HG02759 (cell line): Measurements from ENCODE around the gene PMPCA.

Experiments used
- ATAC-seq: cut with Tn5 transposase; IDR thresholded peaks from one replicate; pipeline ENCODE4 v1.9.1; 2021; ENCODE audit warnings: mild to moderate bottlenecking, moderate library complexity; ENCODE audit not compliant: unreplicated experiment

The PMPCA gene

GRCh38 chr9:136410500-136411287, at the start of gene PMPCA, which contains the start of gene ENTR1:
Gene PMPCA (plus strand): TSS chr9:136410658. CDS start chr9:136410669, 11 bp downstream.
Gene ENTR1 (minus strand): TSS chr9:136410614. CDS start chr9:136410397, 217 bp downstream.
- peak; percentile 87 for ATAC-seq

DNA sequence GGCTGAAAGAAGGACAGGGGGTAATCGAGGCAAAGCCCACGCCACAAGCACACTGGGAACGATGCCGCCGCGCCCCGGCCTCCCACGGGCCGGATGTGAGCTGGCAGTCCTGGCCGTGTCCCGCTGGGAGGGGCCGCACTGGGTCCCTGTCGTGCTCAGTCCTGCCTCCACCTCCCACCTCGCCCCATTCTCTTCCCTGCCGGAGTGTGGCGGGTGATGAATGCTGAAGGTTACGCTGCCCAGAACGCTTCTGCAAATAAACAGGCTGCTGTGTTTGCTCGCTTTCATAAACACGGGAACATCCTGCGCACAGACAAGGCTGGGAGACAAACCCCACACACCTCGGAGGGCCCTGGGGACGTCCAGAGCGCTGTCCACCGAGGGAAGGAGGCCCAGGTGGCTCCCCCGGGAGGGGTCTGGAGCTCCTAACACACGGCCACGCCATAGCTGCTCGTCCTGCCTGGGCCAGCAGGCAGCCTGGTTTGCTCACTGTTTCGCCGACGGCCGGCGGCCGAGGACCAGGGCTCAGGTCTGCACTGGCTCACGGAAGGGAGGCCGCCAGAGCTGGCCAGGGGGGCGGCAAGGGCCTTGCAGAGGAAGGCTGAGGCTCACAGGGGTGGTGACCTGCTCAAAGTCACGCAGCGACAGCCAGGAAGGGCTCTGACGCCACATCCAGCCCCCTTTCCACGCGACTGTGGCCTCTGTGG, 49.3 kb upstream of the PMPCA start:
- no peak for ATAC-seq

DNA sequence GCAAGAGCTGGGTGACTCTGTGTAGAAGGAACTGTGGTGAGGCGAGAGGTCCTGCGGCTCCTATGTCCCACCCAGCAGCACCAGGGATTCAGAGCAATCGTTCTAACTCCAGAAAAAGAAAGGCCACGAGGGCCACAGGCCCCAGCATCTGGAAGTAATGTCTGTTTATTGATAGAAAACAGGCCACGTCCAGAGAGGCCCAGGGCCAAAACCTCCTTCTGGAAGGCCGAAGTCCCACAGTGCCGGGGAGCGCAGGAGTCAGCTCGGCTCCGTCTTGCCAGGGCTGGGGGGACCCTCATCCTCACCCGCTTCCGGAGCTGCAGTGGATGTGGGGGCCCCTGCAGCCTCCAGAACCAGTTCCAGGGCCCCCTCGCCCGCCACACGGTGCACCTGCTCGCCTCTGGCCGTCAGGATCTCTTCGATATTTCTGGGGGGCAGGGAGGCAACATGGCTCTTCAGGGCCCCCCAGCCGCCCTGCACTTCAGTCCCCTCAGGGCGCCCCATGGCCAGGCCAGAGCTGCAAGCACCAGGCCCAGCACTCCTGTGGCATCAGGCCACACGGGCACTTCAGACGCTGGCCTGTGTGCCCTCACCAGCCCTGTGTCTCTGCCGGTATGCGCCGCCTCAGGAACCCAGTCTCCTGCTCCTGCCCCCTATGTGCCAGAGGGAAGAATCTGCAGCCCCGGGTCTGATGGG, 48.6 kb upstream of the PMPCA start:
- no peak for ATAC-seq

DNA sequence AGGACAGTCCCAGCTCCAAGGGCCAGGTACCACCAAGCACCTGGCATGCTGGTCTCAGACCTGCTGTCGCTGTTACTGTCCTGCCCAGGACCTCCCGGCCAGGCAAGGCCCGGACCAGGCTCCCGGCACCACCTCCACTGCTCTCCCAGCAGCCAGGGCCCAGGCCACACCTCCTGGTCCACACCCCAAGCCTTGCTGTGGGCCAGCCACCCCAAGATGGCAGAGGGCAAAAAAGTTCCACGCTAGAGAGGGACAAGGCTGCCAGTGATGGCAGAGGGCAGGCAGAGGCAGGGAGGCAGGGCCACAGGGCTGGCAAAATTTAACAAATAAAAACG, 48.0 kb upstream of the PMPCA start:
- no peak for ATAC-seq

GRCh38 chr9:136363106-136363948, 47.1 kb upstream of the PMPCA start, which contains the start of gene DNLZ:
Gene DNLZ (minus strand): TSS chr9:136363744. CDS start chr9:136363714, 30 bp downstream.
- ATAC-seq, result peak; percentile 77

DNA sequence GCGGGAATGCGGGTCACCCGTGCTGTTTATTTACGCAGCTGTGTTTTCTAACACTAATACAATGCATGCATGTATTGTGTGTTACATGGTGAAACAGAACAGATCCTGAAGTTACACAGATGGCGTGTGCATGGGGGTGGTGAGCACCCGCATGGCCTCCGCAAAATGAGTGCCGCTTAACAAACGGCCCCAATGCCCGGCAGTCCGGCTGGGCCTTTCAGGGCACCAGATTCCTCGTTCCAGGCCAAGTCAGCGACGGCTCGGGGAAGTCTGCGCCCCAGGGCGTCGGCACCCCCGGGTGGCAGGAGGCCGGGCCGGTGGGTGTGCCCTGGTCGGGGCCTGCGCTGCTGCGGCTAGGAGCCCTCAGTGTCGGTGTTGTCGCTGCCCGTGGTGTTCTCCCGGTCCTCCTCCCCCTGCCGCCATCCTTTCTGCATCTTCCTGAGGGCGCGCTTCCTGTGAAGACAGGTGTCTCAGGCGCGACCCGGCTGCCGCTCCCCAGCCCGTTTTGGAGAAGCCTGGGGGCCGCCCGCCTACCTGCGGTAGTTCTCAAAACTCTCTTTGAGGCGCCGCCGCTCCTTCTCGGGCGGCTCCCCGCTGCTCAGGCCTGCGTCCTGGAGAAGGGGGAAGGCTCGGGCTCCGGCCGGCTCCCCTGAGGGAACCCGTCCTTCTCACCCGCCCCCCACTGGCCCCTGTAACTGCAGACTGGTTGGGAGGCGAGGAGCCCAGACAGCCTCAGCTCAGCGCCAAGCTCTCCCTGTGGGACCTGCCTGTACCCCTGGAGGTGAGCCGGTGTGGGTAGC, 46.3 kb upstream of the PMPCA start:
- no peak for ATAC-seq

DNA sequence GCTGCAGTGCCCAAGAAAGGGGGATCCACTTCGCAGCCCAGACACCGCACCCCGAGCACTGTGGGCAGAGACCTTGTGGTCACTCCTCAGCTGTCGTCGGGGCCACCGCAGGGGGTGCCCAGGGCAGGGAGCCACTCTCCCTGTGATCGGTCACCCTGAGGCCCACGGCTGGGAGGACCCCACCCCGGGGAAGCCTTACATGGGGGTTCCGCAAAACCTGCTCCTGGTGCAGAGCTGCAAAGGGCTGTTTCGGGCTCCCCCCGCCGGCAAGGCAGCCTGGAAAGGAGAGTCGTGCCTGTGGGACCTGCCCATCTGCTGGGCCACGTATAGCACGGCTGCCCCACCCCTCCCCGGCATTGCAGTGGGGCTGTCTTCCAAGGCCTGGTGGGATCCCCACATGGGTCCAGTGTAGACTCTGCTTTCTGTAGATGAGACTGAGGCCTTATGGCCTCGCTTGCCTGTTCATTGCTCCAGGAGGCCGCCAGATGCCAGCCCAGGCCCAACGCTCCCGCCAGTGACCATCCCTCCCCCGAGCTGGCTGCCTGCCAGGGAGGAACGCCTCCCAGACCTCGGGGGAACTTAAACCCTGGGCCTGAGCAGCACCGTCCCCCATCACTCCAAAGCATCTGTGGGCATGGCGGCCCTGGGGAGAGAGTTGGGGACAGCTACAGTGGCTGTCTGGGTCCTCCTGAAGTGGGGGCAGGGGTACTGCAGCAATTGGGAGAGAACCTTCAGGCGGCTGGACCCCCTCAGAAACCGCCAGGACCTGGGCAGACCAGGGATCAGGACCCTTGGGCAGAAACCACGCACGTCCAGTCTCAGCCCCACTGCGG, 45.3 kb upstream of the PMPCA start:
- ATAC-seq, result no peak

GRCh38 chr9:136365775-136366222, 44.7 kb upstream of the PMPCA start:
- ATAC-seq, result no peak

DNA sequence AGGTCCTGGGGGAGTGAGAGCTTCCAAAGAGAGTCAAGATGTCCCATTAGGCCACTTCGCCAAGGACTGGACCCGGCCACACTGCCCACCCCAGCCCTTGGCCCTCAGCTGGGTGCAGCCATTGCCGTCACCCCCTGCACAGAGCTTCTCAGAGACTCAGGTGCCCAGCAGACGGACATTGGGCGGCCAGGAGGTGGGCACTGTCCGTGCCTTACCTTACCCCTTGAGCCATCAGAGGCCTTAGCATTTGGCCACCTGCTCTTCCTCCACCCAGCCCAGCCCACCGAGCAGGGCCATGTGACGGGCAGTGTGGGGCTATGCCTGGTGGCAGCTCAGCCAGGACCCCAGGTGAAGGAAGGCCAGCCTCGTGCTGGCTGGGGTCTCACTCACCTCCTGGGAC, 43.6 kb upstream of the PMPCA start:
- ATAC-seq, result no peak

DNA sequence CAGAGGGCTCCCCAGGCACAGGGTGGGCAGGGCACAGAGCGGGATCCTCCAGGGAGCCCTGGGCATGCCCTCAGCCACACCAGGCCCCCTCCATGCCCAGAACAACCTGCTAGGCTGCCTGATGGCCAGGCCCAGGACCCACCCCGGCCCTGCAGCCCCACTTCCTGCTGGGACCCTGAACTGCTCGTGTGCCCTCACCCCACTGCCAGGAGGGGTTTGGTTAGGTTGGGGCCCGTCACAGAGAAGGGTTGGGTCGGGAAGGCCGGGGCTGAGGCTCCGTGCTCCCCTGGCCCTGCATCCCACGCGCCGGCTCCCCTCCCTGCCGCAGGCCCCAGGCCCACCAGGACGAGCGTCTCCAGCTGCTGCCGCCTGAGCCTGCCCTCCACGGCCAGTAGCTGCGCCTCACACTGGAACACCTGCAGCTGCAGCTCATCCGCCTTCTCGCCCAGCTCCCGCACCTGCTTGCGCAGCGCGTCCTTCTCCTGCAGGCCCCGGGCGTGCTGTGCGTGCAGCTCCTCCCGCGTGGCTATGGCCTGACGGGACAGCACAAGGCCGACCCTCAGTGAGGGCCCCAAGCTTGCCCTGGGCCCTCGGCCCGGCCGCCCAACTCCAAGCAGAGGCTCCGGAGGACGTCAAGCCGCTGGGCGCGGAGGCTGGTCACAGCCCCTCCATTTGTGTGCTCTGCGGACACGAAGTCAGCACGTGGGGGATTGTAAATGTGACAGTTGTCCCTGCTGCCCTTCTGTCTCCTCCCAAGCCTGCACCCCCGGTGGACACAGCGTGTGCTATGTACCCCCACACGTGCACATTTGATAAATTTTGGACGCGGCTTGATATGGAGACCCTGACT, 42.9 kb upstream of the PMPCA start:
- no peak for ATAC-seq

GRCh38 chr9:136368190-136368589, 42.3 kb upstream of the PMPCA start:
- ATAC-seq, result no peak

DNA sequence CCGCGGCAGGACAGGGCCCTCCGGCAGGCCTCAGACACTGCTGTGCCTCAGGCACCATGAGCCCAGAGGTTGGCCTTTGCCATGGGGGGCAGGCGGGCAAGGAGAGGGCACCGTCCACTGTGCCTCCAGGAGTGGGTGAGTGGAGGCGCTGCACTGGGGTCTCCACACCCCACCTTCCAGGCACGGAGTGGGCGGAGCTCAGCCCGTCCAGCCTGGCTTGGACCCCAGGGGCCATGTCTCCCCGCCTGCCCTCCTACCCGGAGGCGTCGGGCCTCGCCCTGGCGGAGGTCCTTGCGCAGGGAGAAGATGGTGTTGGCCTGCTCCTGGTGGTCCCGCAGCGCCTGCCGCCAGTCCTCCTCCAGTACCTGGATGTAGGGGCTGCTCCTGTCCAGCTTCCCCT, 40.4 kb upstream of the PMPCA start:
- no peak for ATAC-seq

GRCh38 chr9:136370687-136371532, 39.5 kb upstream of the PMPCA start:
- no peak for ATAC-seq

DNA sequence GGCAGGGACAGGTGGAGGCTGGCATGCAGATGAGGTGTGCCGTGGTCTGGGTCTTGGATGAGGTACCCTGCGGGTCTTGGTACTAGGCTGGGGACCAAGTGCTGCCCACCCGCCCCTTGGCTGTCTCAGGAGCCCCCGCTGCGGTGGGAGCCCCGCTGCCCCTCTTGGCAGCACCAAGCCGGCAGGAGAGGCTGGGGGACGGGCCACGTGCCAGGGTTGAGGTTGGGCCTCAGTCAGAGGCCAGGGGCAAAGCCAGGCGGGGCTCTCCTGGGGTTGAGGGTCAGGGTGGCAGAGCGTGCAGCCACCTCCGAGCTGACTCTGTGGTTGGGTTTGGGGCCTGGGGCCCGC, 39.0 kb upstream of the PMPCA start:
- ATAC-seq, result no peak

GRCh38 chr9:136372006-136372405, 38.5 kb upstream of the PMPCA start:
- ATAC-seq, result no peak

DNA sequence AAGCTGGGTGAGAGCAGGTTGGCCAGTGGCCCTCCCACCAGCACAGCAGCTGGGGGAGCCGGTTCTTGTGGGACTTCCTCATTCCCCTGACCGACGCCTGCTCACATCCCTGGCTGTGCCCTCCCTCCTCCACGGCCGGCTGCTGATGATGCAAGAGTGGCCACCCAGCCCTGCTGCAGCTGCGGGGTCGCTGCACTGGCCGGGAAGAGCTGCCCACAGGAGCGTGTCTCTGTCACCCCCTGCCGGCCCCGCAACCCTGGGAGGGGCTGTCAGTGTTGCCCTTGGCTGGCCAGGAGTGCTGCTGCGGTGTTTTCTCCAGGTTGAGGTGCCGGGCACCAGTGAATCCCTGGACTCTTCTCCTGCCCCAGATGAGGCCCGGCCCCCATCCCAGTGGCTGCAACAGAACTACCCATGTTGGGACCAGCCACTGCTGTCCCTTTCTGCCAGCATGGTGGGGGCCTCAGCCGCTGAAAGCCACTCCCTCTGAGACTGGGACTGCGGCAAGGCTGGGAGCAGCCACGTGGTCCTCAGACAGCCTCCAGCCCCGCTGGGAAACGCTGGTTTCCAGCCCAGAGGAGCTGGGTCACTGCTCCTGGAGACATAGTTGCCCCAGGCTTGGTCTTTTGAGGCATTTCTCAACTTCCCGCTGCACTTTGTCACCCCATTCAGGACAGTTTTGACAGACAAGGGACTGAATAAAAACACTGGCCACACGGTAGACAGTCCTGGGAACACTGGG, 37.7 kb upstream of the PMPCA start:
- ATAC-seq, result no peak
